ENCODE measurements around the gene CCDC43.
A peak's percentile ranks its signal among the peaks of the same experiment; 100 is the strongest.

Gene CCDC43

GRCh38 chr17:44655983-44656710, 33.4 kb downstream of the CCDC43 start, which contains the start of gene MEIOC:
Gene MEIOC, plus strand, starts transcription at chr17:44656468. Its CDS starts 146 bp downstream, at chr17:44656614.
- TF ChIP-seq CTCF (IDR thresholded peaks at IDR 0.05; ENCODE audit: unreplicated experiment in 3 of 3) = no peak
- Mint-ChIP-seq H3K36me3 (ENCODE audit: low read depth) (no peaks in the 10 kb centered on the region), H3K4me3 (peak within 1 kb of the TSS; percentile 75 to 82 (median 79)), H3K27ac (no peak within 1 kb of the TSS), H3K27me3 (ENCODE audit: low read depth) (peaks cover 58% of the 10 kb centered on the region), H3K9me3 (peaks cover 3% of the 10 kb centered on the region), H3K4me1 (peaks cover 4% of the 10 kb centered on the region)

- peaks cover 61% of the 10 kb centered on the region for H3K27me3 Mint-ChIP-seq (ENCODE audit: low read depth)
- H3K9me3 Mint-ChIP-seq = peaks cover 3% of the 10 kb centered on the region
- no peaks in the 10 kb centered on the region for H3K36me3 Mint-ChIP-seq (ENCODE audit: low read depth)
- no peak overlapping the region for H3K4me3 Mint-ChIP-seq
- H3K4me1 Mint-ChIP-seq = peaks cover 4% of the 10 kb centered on the region
- TF ChIP-seq CTCF (IDR thresholded peaks at IDR 0.05; ENCODE audit: unreplicated experiment in 3 of 3) = no peak
- H3K27ac Mint-ChIP-seq = no peak overlapping the region
These were observed 35.6 kb downstream of the CCDC43 start for GRCh38 chr17:44653954-44654353.

- Mint-ChIP-seq H3K36me3 (ENCODE audit: low read depth) (no peaks in the 10 kb centered on the region), H3K4me1 (peaks cover 4% of the 10 kb centered on the region), H3K27me3 (ENCODE audit: low read depth) (peaks cover 65% of the 10 kb centered on the region), H3K4me3 (no peak overlapping the region), H3K9me3 (peaks cover 3% of the 10 kb centered on the region), H3K27ac (no peak overlapping the region)
- no peak for TF ChIP-seq CTCF (IDR thresholded peaks at IDR 0.05; ENCODE audit: unreplicated experiment in 3 of 3)
These were observed 36.2 kb downstream of the CCDC43 start for GRCh38 chr17:44653384-44653783.

- no peaks in the 10 kb centered on the region for H3K36me3 Mint-ChIP-seq (ENCODE audit: low read depth)
- no peak for TF ChIP-seq CTCF (IDR thresholded peaks at IDR 0.05; ENCODE audit: unreplicated experiment in 3 of 3)
- peaks cover 4% of the 10 kb centered on the region for H3K4me1 Mint-ChIP-seq
- peaks cover 3% of the 10 kb centered on the region for H3K9me3 Mint-ChIP-seq
- H3K4me3 Mint-ChIP-seq = no peak overlapping the region
- H3K27me3 Mint-ChIP-seq (ENCODE audit: low read depth) = peaks cover 59% of the 10 kb centered on the region
- H3K27ac Mint-ChIP-seq = no peak overlapping the region
These were observed 36.8 kb downstream of the CCDC43 start for GRCh38 chr17:44652727-44653126.

- Mint-ChIP-seq H3K36me3 (ENCODE audit: low read depth) (no peaks in the 10 kb centered on the region), H3K27me3 (ENCODE audit: low read depth) (peaks cover 48% of the 10 kb centered on the region), H3K27ac (no peak overlapping the region), H3K4me3 (no peak overlapping the region), H3K9me3 (no peaks in the 10 kb centered on the region), H3K4me1 (no peaks in the 10 kb centered on the region)
- no peak for TF ChIP-seq CTCF (IDR thresholded peaks at IDR 0.05; ENCODE audit: unreplicated experiment in 3 of 3)
These were observed 38.3 kb downstream of the CCDC43 start for GRCh38 chr17:44651228-44651627.

GRCh38 chr17:44648963-44649362, 40.6 kb downstream of the CCDC43 start:
- TF ChIP-seq CTCF (IDR thresholded peaks at IDR 0.05; ENCODE audit: unreplicated experiment in 3 of 3) = no peak

More at GRCh38 chr17:44648963-44649362, 40.6 kb downstream of the CCDC43 start:
- Mint-ChIP-seq H3K4me1 (no peaks in the 10 kb centered on the region), H3K27ac (no peak overlapping the region), H3K4me3 (no peak overlapping the region), H3K36me3 (ENCODE audit: low read depth) (no peaks in the 10 kb centered on the region), H3K27me3 (ENCODE audit: low read depth) (peaks cover 31% of the 10 kb centered on the region), H3K9me3 (no peaks in the 10 kb centered on the region)

Measured in nephron (organoid).